ENCODE results near the gene S100A5. TPM values are rescaled to one million over a fixed set of nuclear protein-coding genes. Genes with fewer than 3 reads are reported as not detected.

S100A5 gene
- polyA plus RNA-seq, 1 donor = 0.10 TPM

- 80% methylated on average over 1 of the region's 3 CpGs for WGBS (ENCODE audit: insufficient coverage, low lambda C conversion rate)
- no peaks in the 10 kb centered on the region for H3K36me3 ChIP-seq (ENCODE audit: control insufficient read depth, insufficient read depth, low read length)
- H3K27ac ChIP-seq (ENCODE audit: low read length) = no peak overlapping the region
- no peak for DNase-seq
- H3K27me3 ChIP-seq (ENCODE audit: control insufficient read depth, insufficient read depth, low read length) = no peaks in the 10 kb centered on the region
- H3K4me3 ChIP-seq (ENCODE audit: low read length) = no peak overlapping the region
- no peaks in the 10 kb centered on the region for H3K9me3 ChIP-seq (ENCODE audit: control insufficient read depth, low read depth, low read length)
- no peaks in the 10 kb centered on the region for H3K4me1 ChIP-seq (ENCODE audit: control insufficient read depth, insufficient read depth, low read length)
These were observed 17.1 kb upstream of the S100A5 start for GRCh38 chr1:153557877-153558276.

- Histone ChIP-seq H3K4me3 (ENCODE audit: low read length) (no peak overlapping the region), H3K27me3 (ENCODE audit: control insufficient read depth, insufficient read depth, low read length) (no peaks in the 10 kb centered on the region), H3K36me3 (ENCODE audit: control insufficient read depth, insufficient read depth, low read length) (no peaks in the 10 kb centered on the region), H3K9me3 (ENCODE audit: control insufficient read depth, low read depth, low read length) (no peaks in the 10 kb centered on the region), H3K27ac (ENCODE audit: low read length) (no peak overlapping the region), H3K4me1 (ENCODE audit: control insufficient read depth, insufficient read depth, low read length) (no peaks in the 10 kb centered on the region)
- WGBS (ENCODE audit: insufficient coverage, low lambda C conversion rate) = no CpG with 5 or more reads among the region's 1 CpG
- no peak for DNase-seq
These were observed 15.6 kb upstream of the S100A5 start for GRCh38 chr1:153556348-153556747.

GRCh38 chr1:153553830-153554541 is 13.3 kb upstream of the S100A5 start:
- H3K36me3 ChIP-seq (ENCODE audit: control insufficient read depth, insufficient read depth, low read length) = no peaks in the 10 kb centered on the region
- H3K4me3 ChIP-seq (ENCODE audit: low read length) = no peak overlapping the region
- no peaks in the 10 kb centered on the region for H3K4me1 ChIP-seq (ENCODE audit: control insufficient read depth, insufficient read depth, low read length)
- no CpG with 5 or more reads among the region's 2 CpGs for WGBS (ENCODE audit: insufficient coverage, low lambda C conversion rate)
- no peaks in the 10 kb centered on the region for H3K27me3 ChIP-seq (ENCODE audit: control insufficient read depth, insufficient read depth, low read length)
- no peak overlapping the region for H3K27ac ChIP-seq (ENCODE audit: low read length)
- H3K9me3 ChIP-seq (ENCODE audit: control insufficient read depth, low read depth, low read length) = no peaks in the 10 kb centered on the region
- no peak for DNase-seq

DNA sequence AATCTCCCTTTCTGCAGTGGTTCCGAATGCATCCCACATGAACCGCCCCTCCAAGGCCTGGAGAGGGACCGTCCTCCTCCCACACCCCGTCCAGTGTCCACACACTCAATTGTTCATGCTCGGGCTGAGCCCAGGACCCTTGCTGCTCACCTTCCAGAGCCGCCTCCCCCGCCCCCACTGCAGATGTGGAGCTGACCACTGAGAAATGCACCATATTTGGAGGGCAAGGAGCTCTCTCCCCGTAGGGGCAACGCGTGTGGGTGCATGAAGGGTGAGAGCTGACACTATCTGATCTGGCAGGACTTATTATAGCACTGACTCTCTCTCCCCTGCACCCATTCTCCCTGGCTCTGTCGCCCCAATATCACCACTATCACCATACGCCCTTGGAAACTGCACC is 12.4 kb upstream of the S100A5 start:
- no CpG with 5 or more reads among the region's 12 CpGs for WGBS (ENCODE audit: insufficient coverage, low lambda C conversion rate)
- no peaks in the 10 kb centered on the region for H3K27me3 ChIP-seq (ENCODE audit: control insufficient read depth, insufficient read depth, low read length)
- H3K4me3 ChIP-seq (ENCODE audit: low read length) = no peak overlapping the region
- no peaks in the 10 kb centered on the region for H3K36me3 ChIP-seq (ENCODE audit: control insufficient read depth, insufficient read depth, low read length)
- DNase-seq = no peak
- peaks cover 2% of the 10 kb centered on the region for H3K4me1 ChIP-seq (ENCODE audit: control insufficient read depth, insufficient read depth, low read length)
- no peak overlapping the region for H3K27ac ChIP-seq (ENCODE audit: low read length)
- H3K9me3 ChIP-seq (ENCODE audit: control insufficient read depth, low read depth, low read length) = no peaks in the 10 kb centered on the region

GRCh38 chr1:153552335-153552734 is 11.6 kb upstream of the S100A5 start:
- Histone ChIP-seq H3K27ac (ENCODE audit: low read length) (no peak overlapping the region), H3K36me3 (ENCODE audit: control insufficient read depth, insufficient read depth, low read length) (no peaks in the 10 kb centered on the region), H3K27me3 (ENCODE audit: control insufficient read depth, insufficient read depth, low read length) (no peaks in the 10 kb centered on the region), H3K4me3 (ENCODE audit: low read length) (no peak overlapping the region), H3K4me1 (ENCODE audit: control insufficient read depth, insufficient read depth, low read length) (peaks cover 2% of the 10 kb centered on the region), H3K9me3 (ENCODE audit: control insufficient read depth, low read depth, low read length) (no peaks in the 10 kb centered on the region)
- WGBS (ENCODE audit: insufficient coverage, low lambda C conversion rate) = no CpG with 5 or more reads among the region's 8 CpGs
- DNase-seq = peak in 1 of 2 donors; percentile 1

DNA sequence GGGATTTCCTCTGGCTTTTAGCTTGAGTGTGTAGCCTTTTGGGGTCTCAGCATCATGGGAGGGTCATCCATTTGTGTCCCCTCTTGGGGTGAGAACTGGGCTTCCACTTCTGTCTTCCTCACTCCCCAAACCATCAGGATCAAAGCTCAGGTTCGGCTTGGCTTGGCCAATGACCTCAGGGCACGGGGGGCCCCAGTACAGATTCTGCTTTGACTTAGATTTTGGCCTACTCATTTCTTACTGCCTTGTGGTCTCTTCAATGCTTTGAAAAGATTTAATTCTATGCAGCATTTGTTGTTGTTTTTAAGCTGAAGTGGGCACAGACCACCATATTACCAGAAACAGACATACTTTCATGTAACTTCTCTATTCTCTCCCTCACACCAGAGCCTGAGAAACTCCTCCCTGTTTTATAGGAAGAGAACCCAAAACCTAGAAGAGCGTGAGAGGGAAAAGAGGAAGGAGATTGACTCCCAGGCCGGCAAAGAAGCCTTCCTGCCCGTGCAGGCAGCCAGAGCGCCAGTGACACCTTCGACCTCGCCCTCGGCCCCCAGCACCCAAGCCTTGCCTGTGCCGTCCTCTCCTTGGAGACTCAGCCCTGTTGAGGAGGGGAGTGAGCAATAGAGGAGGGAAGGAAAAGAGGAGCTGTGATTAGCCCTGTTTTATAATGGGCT is 10.2 kb upstream of the S100A5 start:
- Histone ChIP-seq H3K4me3 (ENCODE audit: low read length) (no peak overlapping the region), H3K27me3 (ENCODE audit: control insufficient read depth, insufficient read depth, low read length) (no peaks in the 10 kb centered on the region), H3K9me3 (ENCODE audit: control insufficient read depth, low read depth, low read length) (no peaks in the 10 kb centered on the region), H3K36me3 (ENCODE audit: control insufficient read depth, insufficient read depth, low read length) (no peaks in the 10 kb centered on the region), H3K27ac (ENCODE audit: low read length) (no peak overlapping the region), H3K4me1 (ENCODE audit: control insufficient read depth, insufficient read depth, low read length) (peaks cover 5% of the 10 kb centered on the region)
- WGBS (ENCODE audit: insufficient coverage, low lambda C conversion rate) = no CpG with 5 or more reads among the region's 10 CpGs
- DNase-seq = peak in 1 of 2 donors; percentile 2

DNA sequence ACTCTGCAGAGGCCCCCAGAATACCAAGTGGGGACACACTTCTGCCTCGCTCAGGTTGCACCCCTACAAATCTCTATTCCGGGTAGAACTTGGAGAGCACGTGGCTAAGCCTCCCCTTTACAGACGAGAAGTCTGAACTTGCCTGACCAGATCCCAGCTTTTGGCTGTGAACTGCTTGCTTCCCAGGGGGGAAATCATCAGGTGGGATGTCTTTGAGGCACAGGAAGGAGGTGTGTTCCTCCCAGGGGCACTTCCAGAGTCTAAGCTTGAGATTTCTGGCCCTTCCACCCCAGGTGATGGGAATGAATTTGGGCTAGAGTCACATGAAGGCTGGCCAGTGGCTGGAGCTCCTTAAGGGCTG is 9.6 kb upstream of the S100A5 start:
- H3K4me1 ChIP-seq (ENCODE audit: control insufficient read depth, insufficient read depth, low read length) = peaks cover 11% of the 10 kb centered on the region
- no peaks in the 10 kb centered on the region for H3K36me3 ChIP-seq (ENCODE audit: control insufficient read depth, insufficient read depth, low read length)
- no peaks in the 10 kb centered on the region for H3K9me3 ChIP-seq (ENCODE audit: control insufficient read depth, low read depth, low read length)
- no CpG with 5 or more reads among the region's 4 CpGs for WGBS (ENCODE audit: insufficient coverage, low lambda C conversion rate)
- no peak for DNase-seq
- no peaks in the 10 kb centered on the region for H3K27me3 ChIP-seq (ENCODE audit: control insufficient read depth, insufficient read depth, low read length)
- no peak overlapping the region for H3K4me3 ChIP-seq (ENCODE audit: low read length)
- no peak overlapping the region for H3K27ac ChIP-seq (ENCODE audit: low read length)

- H3K9me3 ChIP-seq (ENCODE audit: control insufficient read depth, low read depth, low read length) = no peaks in the 10 kb centered on the region
- DNase-seq = no peak
- peaks cover 16% of the 10 kb centered on the region for H3K4me1 ChIP-seq (ENCODE audit: control insufficient read depth, insufficient read depth, low read length)
- H3K27ac ChIP-seq (ENCODE audit: low read length) = no peak overlapping the region
- no peak overlapping the region for H3K4me3 ChIP-seq (ENCODE audit: low read length)
- no peaks in the 10 kb centered on the region for H3K36me3 ChIP-seq (ENCODE audit: control insufficient read depth, insufficient read depth, low read length)
- WGBS (ENCODE audit: insufficient coverage, low lambda C conversion rate) = no CpG with 5 or more reads among the region's 6 CpGs
- no peaks in the 10 kb centered on the region for H3K27me3 ChIP-seq (ENCODE audit: control insufficient read depth, insufficient read depth, low read length)
These were observed 9.1 kb upstream of the S100A5 start for GRCh38 chr1:153549741-153550397.

DNA sequence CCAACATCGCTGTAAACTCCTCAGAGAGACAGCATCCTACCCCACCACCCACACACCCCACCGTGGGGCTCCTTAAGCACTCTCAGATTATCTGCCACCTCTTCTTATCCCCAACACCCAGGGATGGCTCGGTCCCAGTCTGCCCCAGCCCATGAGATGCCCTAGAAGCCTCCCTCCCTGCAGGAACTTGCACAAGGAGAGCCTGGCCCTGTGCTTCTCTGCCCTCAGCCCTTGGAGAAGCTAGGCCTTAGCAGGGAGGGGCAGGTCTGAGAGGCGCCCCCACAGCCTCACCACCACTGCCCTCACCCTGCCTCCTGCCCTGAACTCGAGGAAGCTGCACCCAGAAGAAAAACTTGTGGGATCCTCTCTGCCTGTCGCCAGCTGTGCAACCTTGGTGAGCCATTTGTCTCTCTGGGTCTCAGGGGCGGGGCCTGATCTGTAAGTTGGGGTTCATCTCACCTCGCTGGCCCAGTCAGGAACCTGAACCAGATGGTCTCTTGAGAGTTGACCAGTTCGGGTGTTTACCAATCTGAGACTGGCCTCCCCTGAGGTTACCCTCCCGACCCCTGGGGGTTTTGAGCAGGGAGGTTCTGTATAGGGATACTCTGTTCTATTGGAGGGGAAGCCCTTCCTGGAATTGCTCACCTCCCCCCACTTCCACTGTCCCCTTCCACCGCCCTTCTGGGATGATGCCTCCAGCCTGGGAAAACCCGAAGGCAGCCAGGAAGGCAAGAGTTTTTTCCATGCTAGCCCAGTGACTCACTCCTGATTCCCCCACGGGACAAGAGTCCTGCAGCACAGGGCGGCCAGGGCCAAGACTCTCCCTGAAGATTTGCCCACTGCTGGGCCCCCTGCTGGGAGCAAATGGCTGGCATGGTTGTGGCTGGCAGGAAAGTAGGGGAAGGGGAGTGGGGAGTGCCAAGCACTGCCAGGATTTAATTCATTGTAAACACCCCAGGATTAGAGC is 8.3 kb upstream of the S100A5 start, which contains the start of gene S100A3:
Gene S100A3, minus strand, starts transcription at position 537 of the 967 bp plus-strand sequence. CDS start 773 bp downstream, outside the sequence.
- Histone ChIP-seq H3K36me3 (ENCODE audit: control insufficient read depth, insufficient read depth, low read length) (no peaks in the 10 kb centered on the region), H3K4me1 (ENCODE audit: control insufficient read depth, insufficient read depth, low read length) (peaks cover 24% of the 10 kb centered on the region), H3K4me3 (ENCODE audit: low read length) (no peak within 1 kb of the TSS), H3K27ac (ENCODE audit: low read length) (no peak within 1 kb of the TSS), H3K9me3 (ENCODE audit: control insufficient read depth, low read depth, low read length) (no peaks in the 10 kb centered on the region), H3K27me3 (ENCODE audit: control insufficient read depth, insufficient read depth, low read length) (no peaks in the 10 kb centered on the region)
- peak in 1 of 2 donors; percentile 41 for DNase-seq
- no CpG with 5 or more reads among the region's 14 CpGs for WGBS (ENCODE audit: insufficient coverage, low lambda C conversion rate)
